Activated CD8-positive, alpha-beta memory T cell treated with anti-CD3 and anti-CD28 coated beads, Interleukin-2, amount 50 U/mL, for 1 hour (primary cell): ENCODE data around the gene RANBP3.
"Not testable (repeated sequence)": the region's sequence is repeated elsewhere in the genome, so short reads cannot be mapped to it uniquely, and the experiment has no call there.

ENCODE experiments used
- DNase-seq: peaks from one replicate; pipeline ENCODE4 v3.0.0-alpha.2; 2020; ENCODE audit errors: extremely low read depth

Gene RANBP3

GRCh38 chr19:5967571-5967970 is 10.4 kb downstream of the RANBP3 start:
- no peak for DNase-seq

DNA sequence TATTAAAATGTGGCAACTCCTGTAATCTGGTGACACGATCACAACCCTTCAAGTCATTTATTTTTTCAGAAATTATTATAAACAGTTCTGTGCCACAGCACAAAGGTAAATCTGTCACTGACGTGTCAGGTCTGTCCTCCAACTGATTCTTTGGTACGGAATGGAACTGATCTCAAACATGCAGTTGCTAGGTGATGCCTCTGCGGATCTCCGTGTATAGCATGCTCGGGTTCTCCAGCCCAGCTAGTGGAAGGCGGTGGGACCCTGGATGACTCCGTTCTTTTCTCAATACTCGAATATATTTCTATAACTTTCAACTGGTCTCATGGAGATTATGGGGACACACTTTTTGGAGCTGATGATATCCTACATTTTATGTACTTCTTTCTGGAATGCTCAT is 11.0 kb downstream of the RANBP3 start:
- no peak for DNase-seq

- DNase-seq: no peak
Measured at GRCh38 chr19:5966215-5966614, 11.7 kb downstream of the RANBP3 start.

GRCh38 chr19:5964816-5965565 is 12.9 kb downstream of the RANBP3 start:
- no peak for DNase-seq

GRCh38 chr19:5963855-5964254 is 14.1 kb downstream of the RANBP3 start:
- no peak for DNase-seq

GRCh38 chr19:5963259-5963658 is 14.7 kb downstream of the RANBP3 start:
- not testable (repeated sequence) for DNase-seq

DNA sequence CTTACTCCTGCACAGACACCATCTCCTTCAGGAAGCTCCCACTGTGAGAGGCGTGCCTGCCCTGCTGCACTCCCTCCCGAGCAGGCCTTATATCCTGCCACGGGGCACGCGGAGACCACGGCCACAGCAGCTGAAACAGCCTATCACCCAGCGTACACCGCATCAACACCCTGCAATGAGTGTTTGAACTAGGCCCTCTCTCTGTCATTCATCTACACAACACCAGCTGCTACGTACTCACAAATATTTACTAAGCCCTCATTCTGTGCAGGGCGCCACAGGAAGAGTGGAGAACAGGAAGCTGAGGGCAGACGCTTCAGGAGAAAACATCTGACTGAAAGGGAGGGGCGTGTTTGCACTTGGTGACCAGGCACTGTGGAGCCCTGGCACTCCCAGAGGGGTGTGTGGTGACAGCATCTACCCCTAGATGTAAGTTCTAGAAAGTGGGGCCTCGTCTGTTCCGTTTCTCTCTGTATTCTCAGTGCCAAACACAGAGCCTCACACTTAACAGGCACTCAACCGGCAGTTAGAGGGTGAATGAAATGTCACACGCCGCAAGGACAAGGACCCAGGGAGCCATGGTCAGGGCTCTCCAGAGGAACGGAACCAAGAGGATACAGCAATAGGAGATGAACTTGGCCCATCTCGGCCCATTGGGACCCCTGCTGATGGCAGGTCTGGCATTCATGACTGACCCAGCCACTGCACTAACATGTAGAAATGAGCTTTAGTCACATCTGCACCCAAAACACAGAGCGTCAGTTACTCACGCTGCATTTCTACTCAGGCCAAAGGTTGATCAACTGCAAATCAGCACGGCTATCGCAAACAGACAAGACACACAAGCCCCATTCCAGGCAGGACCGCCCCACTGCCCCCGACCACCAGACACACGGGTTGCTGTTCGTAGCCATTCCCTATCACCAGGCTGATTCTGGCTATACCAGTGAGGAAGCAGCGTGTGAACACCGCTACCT is 15.7 kb downstream of the RANBP3 start:
- DNase-seq: peak; percentile 66

- not testable (repeated sequence) for DNase-seq
Measured at GRCh38 chr19:5961641-5961968, 16.3 kb downstream of the RANBP3 start.

- no peak for DNase-seq
Measured at GRCh38 chr19:5960005-5961001, 17.6 kb downstream of the RANBP3 start.

- DNase-seq: no peak
Measured at GRCh38 chr19:5959260-5960004, 18.5 kb downstream of the RANBP3 start.

DNA sequence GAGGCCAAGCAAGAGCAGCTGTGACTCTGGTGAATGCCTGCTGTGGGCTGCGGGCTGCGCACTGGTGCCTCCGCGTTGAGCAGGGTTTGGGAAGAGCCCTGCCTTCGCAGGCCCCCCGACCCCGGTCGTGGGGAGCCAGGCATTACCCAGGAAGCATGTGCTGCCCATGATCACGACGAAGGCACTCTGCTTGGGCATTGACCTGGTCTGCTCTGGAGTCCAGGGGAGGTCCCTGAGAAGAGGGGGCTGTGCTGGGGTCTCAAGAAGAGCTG is 19.2 kb downstream of the RANBP3 start:
- no peak for DNase-seq

- DNase-seq: no peak
Measured at GRCh38 chr19:5958074-5958850, 19.7 kb downstream of the RANBP3 start.

GRCh38 chr19:5957170-5957569 is 20.8 kb downstream of the RANBP3 start:
- no peak for DNase-seq

- DNase-seq: no peak
Measured at GRCh38 chr19:5956728-5957127, 21.2 kb downstream of the RANBP3 start.

DNA sequence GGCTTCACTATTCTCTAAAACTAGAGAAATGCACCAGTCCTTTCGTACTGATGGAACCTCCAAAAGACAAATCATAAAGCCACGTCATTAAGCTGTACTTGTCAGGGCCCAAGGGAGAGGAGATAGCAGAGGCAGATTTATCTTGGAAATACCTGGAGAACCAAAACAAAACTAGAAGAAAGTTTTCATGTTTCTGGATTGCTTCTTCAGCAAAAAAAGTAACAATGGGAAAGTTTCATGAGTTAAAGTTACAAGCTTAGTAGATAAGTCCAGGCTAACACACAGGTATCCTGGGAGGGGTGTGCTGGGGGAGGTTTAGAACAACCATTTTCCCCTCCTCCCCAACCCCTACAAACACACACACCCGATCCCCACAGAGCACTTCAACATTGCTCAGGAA is 21.6 kb downstream of the RANBP3 start:
- no peak for DNase-seq

DNA sequence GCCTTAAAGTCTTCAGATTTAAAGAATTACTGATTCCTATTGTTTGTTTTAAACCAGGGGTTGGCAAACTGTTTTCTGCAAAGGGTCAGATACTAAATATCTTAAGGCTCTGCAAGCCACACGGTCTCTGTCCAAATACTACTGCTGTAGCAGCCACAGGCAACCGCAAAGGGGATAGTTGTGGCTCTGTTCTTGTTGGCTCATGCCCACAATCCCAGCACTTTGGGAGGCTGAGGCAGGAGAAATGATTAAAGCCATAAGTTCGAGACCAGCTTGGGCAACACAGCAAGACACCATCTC is 22.4 kb downstream of the RANBP3 start:
- no peak for DNase-seq

- DNase-seq: no peak
Measured at GRCh38 chr19:5954293-5954692, 23.6 kb downstream of the RANBP3 start.

DNA sequence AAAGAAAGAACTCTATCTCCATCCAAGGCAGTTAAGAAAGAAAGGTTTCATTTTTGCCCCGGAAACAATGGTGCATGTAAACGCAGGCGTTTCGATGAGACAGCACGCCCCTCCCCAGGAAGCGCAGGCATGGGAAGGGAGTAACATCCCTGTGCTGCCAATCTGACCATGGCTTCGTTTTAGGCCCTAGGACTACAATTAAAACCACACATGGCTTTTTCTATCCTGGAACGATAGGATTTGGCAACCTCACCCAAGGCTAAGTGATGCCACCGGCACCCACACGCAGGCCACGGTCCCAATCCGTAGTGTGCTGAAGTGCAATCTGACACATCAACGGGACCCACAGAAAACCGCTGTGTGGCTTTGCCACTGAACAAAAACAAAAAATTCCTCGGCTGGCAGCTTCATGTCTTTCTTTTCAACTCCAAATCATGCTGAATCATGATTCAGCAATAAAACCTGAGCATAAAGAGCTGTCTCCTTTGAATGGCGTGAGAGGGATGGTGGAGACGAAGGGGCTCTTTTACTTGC is 24.2 kb downstream of the RANBP3 start:
- DNase-seq: no peak

DNA sequence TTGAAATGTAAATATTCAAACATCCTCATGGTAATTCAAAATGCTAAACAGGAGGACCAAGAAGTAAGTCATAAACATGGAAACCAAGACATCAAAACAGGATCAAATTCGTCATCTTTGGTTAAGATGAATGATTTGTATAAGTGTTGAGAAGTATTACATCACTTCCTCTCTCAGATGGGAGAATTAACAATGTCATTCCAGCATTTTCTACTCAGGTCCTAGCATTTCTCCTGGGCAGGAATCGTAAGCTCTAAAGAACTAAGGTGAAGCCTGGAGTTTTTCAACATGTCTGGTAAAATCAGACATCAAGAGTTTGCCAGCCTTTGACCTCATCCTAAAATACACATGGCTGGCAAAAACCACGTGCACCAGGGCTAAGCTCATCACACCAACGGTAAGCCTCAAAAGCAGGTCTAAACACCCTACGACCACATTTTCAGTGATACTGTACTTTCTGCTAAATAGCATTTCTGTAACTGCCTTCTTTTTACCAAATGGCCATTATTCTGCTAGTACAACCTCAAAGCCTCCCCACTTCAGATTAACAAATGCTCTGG is 24.8 kb downstream of the RANBP3 start:
- no peak for DNase-seq
